ENCODE data around the gene RHOH. TPM values are rescaled to one million over a fixed set of nuclear protein-coding genes. Genes with fewer than 3 reads are reported as not detected.

RHOH gene
- total RNA-seq, 1 donor from 2014 or later = 0.78 TPM

DNA sequence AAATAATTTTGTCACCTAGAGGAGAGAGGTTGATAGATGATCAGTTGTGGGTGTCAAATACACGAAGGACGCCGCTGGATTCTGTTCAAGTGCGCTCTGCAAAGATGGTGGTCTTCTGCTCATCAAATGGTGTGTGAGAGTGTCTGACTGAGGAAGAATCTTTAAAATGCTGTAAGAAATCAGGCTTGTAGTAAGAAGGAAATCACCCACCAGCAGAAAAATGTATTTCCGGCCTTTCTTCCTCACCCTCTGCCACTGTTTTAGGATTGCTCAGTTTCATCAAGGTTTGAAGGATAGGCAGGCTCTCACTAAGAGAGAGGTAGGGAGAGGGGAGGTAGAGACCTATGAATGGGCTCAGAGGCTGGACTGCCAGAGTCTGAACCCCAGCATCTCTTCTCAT, 28.7 kb downstream of the RHOH start:
- intact Hi-C loops (cut with DNase I) = no loop called here
- no peak for DNase-seq (ENCODE audit: low spot score)

- DNase-seq (ENCODE audit: low spot score) = no peak
- intact Hi-C loops (cut with DNase I) = no loop called here
These were observed 30.5 kb downstream of the RHOH start for GRCh38 chr4:40227284-40227683.

- intact Hi-C loops (cut with DNase I) = no loop called here
- DNase-seq (ENCODE audit: low spot score) = no peak
These were observed 31.9 kb downstream of the RHOH start for GRCh38 chr4:40228497-40229365.

- no peak for DNase-seq (ENCODE audit: low spot score)
- intact Hi-C loops (cut with DNase I) = no loop called here
These were observed 34.6 kb downstream of the RHOH start for GRCh38 chr4:40231316-40231863.

DNA sequence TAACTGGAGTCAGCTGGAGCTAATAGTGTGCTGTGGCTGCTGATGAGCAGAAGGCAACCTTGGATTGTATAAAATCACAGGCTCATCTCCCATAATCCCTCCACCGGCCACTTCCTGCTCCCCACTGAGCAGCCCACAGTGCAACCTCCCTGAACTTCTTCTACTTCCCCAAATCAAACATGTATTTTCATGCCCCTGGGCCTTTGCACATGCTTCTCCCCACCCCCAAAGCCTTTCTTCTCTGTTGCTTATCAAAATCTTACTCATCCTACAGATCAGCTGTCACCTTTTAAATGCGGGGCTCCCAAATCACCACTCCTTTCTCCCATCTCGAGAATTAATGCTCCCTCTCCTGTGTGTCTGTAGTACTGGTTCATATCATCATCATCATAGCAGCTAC, 35.8 kb downstream of the RHOH start:
- no peak for DNase-seq (ENCODE audit: low spot score)
- intact Hi-C loops (cut with DNase I) = no loop called here

- no peak for DNase-seq (ENCODE audit: low spot score)
- intact Hi-C loops (cut with DNase I) = no loop called here
These were observed 36.4 kb downstream of the RHOH start for GRCh38 chr4:40233227-40233626.

DNA sequence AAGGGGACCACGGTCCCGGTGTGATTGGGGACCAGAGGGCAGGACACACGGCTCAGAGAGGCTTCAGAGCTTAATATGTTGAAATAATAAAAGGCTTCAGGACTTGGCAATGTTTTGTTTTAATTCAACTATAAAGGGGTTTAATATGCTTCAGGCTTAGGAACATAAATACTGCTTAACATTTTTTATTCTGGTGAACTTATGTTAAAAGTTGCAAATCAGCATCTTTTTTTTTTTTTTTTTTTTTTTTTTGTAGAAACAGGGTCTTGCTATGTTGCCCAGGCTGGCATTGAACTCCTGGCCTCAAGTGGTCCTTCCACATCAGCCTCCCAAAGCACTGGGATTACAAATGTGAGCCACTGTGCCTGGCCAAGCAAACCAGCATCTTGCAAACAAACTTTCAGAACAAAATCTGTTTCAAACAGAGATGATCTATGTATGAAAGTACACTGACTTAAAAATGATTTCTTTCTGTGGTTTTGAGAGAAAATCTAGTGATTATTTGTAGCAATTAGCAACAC, 37.7 kb downstream of the RHOH start:
- DNase-seq (ENCODE audit: low spot score) = no peak
- intact Hi-C loops (cut with DNase I) = no loop called here

GRCh38 chr4:40238008-40238699, 41.3 kb downstream of the RHOH start:
- intact Hi-C loops (cut with DNase I) = no loop called here
- no peak for DNase-seq (ENCODE audit: low spot score)

DNA sequence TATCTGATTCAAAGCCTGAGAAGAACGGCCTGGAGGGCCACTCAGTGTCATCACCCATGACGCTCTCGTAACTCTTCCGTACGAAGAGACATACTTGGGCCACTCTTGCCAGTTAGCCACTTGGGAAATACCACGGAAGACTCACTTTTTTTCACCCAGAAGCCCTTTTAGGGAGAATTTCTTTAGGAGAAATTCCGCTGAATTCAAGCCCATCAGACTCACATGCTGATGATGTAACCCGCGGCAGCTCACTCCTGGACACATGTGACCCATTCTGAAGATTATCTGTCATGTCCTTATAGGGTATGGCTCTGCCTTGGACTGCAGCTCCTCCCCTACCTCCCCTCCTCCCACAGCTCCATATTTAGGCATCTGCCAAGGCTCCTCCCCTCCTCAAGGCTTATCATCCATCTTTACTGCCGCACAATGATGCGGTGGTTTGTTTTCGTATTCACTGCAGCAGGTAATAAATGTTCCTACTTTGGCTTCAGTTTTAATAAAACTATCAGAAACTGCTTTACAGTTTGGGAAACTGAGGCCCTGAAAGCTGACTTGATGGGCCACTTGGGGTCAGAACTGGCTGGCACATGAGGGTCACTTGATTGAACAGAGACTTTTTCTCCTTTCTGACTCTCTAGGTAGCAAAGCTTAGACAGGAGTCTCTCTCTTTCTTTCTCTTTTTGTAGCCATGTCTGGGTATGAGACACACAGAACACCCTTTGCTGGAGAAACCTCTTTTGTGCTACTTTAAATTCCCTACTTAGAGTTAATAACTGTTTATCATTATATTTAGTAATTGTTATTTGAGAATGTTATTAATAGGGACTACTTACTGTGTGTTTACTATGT, 42.1 kb downstream of the RHOH start:
- intact Hi-C loops (cut with DNase I) = no loop called here
- DNase-seq (ENCODE audit: low spot score) = peak; percentile 78

- intact Hi-C loops (cut with DNase I) = no loop called here
- DNase-seq (ENCODE audit: low spot score) = no peak
These were observed 43.3 kb downstream of the RHOH start for GRCh38 chr4:40240040-40240653.

DNA sequence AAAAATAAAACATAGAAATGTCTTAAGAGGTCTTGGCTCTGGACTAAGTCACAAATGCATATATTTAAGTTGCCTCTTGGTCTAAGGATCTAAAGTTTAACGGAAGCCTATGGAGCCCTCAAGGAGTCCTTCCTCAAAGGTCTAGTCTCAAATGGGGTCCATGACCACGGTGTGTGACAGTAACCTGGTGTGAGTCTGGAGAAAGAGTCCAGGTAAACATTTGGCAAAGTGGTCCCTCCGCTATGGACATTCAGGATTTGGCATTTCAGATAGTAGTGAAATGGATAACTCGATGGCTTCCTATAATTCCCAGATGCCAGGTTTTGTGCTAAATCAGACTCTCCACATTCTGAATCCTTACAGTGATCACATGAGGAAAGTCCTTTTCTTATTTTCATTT, 44.2 kb downstream of the RHOH start:
- DNase-seq (ENCODE audit: low spot score) = no peak
- intact Hi-C loops (cut with DNase I) = no loop called here

DNA sequence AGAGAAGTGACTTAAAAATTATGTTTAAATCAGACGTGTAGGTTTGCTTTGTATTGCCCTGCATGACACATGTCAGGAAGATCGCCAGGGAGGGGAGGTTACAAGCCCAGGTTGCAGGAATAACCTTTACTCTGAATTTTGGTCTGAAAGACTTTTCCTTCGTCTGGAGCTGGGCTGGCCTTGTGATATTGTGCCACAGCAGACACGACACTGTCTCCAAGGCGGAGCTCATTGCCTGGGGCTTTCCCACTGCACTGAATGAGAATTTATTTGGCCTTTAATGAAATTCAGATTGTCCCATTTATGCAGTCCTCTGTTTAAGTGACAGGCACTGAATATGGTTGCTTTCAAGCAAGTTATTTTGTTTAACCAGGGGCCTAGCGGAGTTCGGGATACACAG, 45.1 kb downstream of the RHOH start:
- intact Hi-C loops (cut with DNase I) = no loop called here
- no peak for DNase-seq (ENCODE audit: low spot score)

DNA sequence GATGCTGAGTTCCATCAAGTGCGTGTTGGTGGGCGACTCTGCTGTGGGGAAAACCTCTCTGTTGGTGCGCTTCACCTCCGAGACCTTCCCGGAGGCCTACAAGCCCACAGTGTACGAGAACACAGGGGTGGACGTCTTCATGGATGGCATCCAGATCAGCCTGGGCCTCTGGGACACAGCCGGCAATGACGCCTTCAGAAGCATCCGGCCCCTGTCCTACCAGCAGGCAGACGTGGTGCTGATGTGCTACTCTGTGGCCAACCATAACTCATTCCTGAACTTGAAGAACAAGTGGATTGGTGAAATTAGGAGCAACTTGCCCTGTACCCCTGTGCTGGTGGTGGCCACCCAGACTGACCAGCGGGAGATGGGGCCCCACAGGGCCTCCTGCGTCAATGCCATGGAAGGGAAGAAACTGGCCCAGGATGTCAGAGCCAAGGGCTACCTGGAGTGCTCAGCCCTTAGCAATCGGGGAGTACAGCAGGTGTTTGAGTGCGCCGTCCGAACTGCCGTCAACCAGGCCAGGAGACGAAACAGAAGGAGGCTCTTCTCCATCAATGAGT, 46.6 kb downstream of the RHOH start:
- intact Hi-C loops (cut with DNase I) = no loop called here
- DNase-seq (ENCODE audit: low spot score) = no peak

DNA sequence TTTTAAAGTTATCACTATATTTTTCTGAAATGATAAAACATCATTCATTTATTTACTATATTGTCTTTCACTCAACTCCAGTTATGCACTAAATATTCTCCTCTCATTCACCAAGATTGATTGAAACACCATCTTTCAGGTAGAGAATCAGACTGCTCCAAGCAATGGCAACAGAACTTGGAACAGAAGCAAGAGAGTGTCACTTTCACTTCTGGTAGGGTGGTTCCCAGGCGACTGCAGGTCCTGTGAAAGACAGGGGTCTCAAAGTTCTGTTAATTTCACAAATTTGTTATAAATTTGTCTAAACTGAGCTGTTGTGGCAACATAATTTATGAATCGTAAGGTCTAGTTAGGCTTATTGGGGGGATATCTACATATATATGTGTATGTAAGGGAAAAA, 47.8 kb downstream of the RHOH start:
- DNase-seq (ENCODE audit: low spot score) = no peak
- intact Hi-C loops (cut with DNase I) = no loop called here

- DNase-seq (ENCODE audit: low spot score) = no peak
- intact Hi-C loops (cut with DNase I) = no loop called here
These were observed 48.7 kb downstream of the RHOH start for GRCh38 chr4:40245550-40245949.

- intact Hi-C loops (cut with DNase I) = no loop called here
- no peak for DNase-seq (ENCODE audit: low spot score)
These were observed 49.4 kb downstream of the RHOH start for GRCh38 chr4:40246011-40246900.

- intact Hi-C loops (cut with DNase I) = no loop called here
- no peak for DNase-seq (ENCODE audit: low spot score)
These were observed 50.1 kb downstream of the RHOH start for GRCh38 chr4:40246938-40247337.

DNA sequence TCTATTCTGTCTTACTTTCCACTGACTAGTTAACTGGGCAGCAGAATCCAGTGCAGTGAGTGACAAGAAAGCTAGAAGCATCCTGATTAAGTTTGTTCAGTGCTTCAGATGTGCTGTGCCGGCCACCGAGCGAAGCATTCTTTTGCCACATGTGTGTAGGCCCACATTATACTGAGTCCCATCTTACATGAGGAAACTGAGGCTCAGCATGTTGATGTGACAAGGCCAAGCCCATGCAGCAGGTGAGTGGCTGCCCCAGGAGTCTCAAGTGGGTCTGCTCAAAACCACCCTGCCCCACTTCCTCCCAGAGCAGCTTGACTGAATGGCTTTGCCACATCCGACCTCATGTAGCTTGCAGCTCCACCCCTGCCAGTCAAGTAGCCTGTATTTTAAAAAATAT, 50.5 kb downstream of the RHOH start:
- intact Hi-C loops (cut with DNase I) = no loop called here
- DNase-seq (ENCODE audit: low spot score) = no peak
